Measurements from ENCODE around the gene EPHA3. TPM values are rescaled to one million over a fixed set of nuclear protein-coding genes. Genes with fewer than 3 reads are reported as not detected.

EPHA3 gene
- total RNA-seq, 1 donor, result 6.1 TPM

DNA sequence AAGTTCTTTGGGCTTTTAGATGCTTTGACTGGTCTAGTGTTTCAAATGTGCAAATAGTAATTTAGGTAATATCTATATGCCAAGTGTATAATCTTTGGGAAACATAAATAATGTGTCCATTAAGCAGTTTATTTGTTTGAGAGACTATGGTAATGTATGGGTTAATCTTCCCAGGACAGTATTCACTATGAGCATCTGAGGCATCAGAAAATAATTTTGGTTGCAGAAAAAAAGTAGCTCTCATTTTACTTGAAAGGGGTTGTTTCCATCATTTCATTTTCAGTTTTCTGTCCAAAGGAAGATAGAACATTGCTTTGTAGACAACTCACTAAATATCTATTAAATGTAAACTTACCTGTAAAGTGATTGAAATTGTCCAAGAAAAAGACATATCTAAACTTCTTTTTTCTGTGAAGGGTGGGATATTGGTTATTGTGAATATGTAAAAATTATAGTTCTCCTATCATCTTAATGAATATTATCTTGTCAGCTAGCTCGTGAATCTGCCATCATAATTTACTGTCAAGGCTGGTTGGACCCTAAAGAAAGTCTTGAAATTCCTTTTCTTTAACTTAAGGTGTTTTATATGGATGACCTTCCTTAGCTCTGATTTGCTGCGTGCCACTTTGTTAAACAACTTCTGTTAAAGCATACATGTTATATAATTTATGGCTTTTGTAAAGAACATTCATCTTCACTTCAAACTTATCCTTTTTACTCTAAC, 108.8 kb downstream of the EPHA3 start:
- TF ChIP-seq, protein P1, sequence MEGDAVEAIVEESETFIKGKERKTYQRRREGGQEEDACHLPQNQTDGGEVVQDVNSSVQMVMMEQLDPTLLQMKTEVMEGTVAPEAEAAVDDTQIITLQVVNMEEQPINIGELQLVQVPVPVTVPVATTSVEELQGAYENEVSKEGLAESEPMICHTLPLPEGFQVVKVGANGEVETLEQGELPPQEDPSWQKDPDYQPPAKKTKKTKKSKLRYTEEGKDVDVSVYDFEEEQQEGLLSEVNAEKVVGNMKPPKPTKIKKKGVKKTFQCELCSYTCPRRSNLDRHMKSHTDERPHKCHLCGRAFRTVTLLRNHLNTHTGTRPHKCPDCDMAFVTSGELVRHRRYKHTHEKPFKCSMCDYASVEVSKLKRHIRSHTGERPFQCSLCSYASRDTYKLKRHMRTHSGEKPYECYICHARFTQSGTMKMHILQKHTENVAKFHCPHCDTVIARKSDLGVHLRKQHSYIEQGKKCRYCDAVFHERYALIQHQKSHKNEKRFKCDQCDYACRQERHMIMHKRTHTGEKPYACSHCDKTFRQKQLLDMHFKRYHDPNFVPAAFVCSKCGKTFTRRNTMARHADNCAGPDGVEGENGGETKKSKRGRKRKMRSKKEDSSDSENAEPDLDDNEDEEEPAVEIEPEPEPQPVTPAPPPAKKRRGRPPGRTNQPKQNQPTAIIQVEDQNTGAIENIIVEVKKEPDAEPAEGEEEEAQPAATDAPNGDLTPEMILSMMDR (IDR thresholded peaks at IDR 0.05; ENCODE audit: insufficient read depth, low read length), result no peak
- no peak overlapping the region for H3K4me3 ChIP-seq (ENCODE audit: low read depth, low read length)
- DNase-seq (ENCODE audit: low read depth), result no peak

GRCh38 chr3:89217148-89217685, 109.8 kb downstream of the EPHA3 start:
- DNase-seq (ENCODE audit: low read depth), result no peak

DNA sequence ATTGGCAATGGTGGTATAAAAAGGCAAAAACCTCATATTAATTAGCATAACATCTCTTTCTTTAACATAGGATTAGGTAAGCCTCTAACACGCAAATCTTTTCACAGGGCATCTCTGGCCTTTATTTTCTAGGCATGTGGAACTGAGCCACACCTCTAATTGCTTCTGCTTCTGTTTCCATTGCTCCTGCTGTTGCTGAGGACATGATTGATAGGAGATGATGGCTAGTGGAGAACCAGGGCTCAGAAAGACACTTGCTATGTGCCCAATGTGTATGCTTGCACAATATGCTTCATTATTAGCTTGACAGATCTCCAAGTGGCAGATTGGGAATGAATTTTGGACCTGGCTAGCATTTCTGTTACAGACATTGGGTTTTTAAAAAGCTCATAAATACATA, 114.5 kb downstream of the EPHA3 start:
- TF ChIP-seq, protein P1 (IDR thresholded peaks at IDR 0.05; ENCODE audit: insufficient read depth, low read length), result no peak
- DNase-seq (ENCODE audit: low read depth), result no peak
- H3K4me3 ChIP-seq (ENCODE audit: low read depth, low read length), result no peak overlapping the region

More at GRCh38 chr3:89217148-89217685, 109.8 kb downstream of the EPHA3 start:
- TF ChIP-seq, protein P1 (IDR thresholded peaks at IDR 0.05; ENCODE audit: insufficient read depth, low read length), result no peak
- H3K4me3 ChIP-seq (ENCODE audit: low read depth, low read length), result no peak overlapping the region

GRCh38 chr3:89223188-89223587, 115.8 kb downstream of the EPHA3 start:
- no peak overlapping the region for H3K4me3 ChIP-seq (ENCODE audit: low read depth, low read length)
- no peak for DNase-seq (ENCODE audit: low read depth)
- TF ChIP-seq, protein P1 (IDR thresholded peaks at IDR 0.05; ENCODE audit: insufficient read depth, low read length), result no peak

GRCh38 chr3:89227218-89227617, 119.8 kb downstream of the EPHA3 start:
- no peak for DNase-seq (ENCODE audit: low read depth)
- TF ChIP-seq, protein P1 (IDR thresholded peaks at IDR 0.05; ENCODE audit: insufficient read depth, low read length), result no peak
- H3K4me3 ChIP-seq (ENCODE audit: low read depth, low read length), result no peak overlapping the region

DNA sequence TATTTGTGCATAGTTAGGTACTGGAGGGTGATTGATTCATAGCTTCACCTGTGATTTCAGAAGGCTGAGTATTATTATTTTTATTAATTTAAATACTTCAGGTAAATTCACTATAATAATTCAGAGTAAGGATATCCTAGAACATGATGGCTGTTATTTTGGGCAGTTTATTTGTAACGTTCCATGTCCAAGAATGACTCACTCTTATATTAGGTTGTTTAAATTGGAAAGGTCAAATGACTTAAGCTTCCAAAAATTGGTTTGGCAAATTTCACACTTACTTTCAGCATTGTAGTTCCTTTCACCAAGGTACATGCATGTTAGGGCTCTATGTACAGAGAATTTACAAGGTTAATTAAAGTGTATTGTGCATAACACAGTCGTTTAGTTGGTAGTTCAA, 120.2 kb downstream of the EPHA3 start:
- DNase-seq (ENCODE audit: low read depth), result peak; percentile 5
- TF ChIP-seq, protein P1 (IDR thresholded peaks at IDR 0.05; ENCODE audit: insufficient read depth, low read length), result no peak
- H3K4me3 ChIP-seq (ENCODE audit: low read depth, low read length), result no peak overlapping the region
